Measurements from ENCODE around the gene INSIG1.

INSIG1 gene

GRCh38 chr7:155322530-155322929 is 24.9 kb downstream of the INSIG1 start:
- no peak for TF ChIP-seq ESRRG (CRISPR knock-in tag; IDR thresholded peaks at IDR 0.05)
- no peak for TF ChIP-seq GLIS3 (CRISPR knock-in tag; IDR thresholded peaks at IDR 0.05)
- TF ChIP-seq ZC3H10 (CRISPR knock-in tag; IDR thresholded peaks at IDR 0.05): no peak
- no peak for TF ChIP-seq RARB (CRISPR knock-in tag; IDR thresholded peaks at IDR 0.05)
- no peak for TF ChIP-seq ZFP30 (CRISPR knock-in tag; IDR thresholded peaks at IDR 0.05)
- TF ChIP-seq TCF4 (CRISPR knock-in tag; IDR thresholded peaks at IDR 0.05; ENCODE audit: borderline replicate concordance): no peak
- TF ChIP-seq, protein P1, sequence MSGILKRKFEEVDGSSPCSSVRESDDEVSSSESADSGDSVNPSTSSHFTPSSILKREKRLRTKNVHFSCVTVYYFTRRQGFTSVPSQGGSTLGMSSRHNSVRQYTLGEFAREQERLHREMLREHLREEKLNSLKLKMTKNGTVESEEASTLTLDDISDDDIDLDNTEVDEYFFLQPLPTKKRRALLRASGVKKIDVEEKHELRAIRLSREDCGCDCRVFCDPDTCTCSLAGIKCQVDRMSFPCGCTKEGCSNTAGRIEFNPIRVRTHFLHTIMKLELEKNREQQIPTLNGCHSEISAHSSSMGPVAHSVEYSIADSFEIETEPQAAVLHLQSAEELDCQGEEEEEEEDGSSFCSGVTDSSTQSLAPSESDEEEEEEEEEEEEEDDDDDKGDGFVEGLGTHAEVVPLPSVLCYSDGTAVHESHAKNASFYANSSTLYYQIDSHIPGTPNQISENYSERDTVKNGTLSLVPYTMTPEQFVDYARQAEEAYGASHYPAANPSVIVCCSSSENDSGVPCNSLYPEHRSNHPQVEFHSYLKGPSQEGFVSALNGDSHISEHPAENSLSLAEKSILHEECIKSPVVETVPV (CRISPR knock-in tag; IDR thresholded peaks at IDR 0.05): no peak
- no peak for TF ChIP-seq ZNF8 (CRISPR knock-in tag; IDR thresholded peaks at IDR 0.05)
- no peak for TF ChIP-seq POU6F1 (CRISPR knock-in tag; IDR thresholded peaks at IDR 0.05; ENCODE audit: borderline replicate concordance, low read depth)
- no peak for TF ChIP-seq BACH2 (CRISPR knock-in tag; IDR thresholded peaks at IDR 0.05; ENCODE audit: borderline replicate concordance)
- TF ChIP-seq ISL1 (CRISPR knock-in tag; IDR thresholded peaks at IDR 0.05): no peak
- TF ChIP-seq CSDC2 (CRISPR knock-in tag; IDR thresholded peaks at IDR 0.05): no peak
- TF ChIP-seq SNAI2 (CRISPR knock-in tag; IDR thresholded peaks at IDR 0.05): no peak
- TF ChIP-seq ZFP3 (CRISPR knock-in tag; IDR thresholded peaks at IDR 0.05): no peak
- TF ChIP-seq, protein P2, sequence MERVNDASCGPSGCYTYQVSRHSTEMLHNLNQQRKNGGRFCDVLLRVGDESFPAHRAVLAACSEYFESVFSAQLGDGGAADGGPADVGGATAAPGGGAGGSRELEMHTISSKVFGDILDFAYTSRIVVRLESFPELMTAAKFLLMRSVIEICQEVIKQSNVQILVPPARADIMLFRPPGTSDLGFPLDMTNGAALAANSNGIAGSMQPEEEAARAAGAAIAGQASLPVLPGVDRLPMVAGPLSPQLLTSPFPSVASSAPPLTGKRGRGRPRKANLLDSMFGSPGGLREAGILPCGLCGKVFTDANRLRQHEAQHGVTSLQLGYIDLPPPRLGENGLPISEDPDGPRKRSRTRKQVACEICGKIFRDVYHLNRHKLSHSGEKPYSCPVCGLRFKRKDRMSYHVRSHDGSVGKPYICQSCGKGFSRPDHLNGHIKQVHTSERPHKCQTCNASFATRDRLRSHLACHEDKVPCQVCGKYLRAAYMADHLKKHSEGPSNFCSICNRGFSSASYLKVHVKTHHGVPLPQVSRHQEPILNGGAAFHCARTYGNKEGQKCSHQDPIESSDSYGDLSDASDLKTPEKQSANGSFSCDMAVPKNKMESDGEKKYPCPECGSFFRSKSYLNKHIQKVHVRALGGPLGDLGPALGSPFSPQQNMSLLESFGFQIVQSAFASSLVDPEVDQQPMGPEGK (CRISPR knock-in tag; IDR thresholded peaks at IDR 0.05; ENCODE audit: borderline replicate concordance): no peak
- no peak for TF ChIP-seq TOX (CRISPR knock-in tag; IDR thresholded peaks at IDR 0.05; ENCODE audit: borderline replicate concordance)
- no peak for TF ChIP-seq ZNF565 (CRISPR knock-in tag; conservative IDR thresholded peaks at IDR 0.05; ENCODE audit: low read depth)
- TF ChIP-seq, protein P3, sequence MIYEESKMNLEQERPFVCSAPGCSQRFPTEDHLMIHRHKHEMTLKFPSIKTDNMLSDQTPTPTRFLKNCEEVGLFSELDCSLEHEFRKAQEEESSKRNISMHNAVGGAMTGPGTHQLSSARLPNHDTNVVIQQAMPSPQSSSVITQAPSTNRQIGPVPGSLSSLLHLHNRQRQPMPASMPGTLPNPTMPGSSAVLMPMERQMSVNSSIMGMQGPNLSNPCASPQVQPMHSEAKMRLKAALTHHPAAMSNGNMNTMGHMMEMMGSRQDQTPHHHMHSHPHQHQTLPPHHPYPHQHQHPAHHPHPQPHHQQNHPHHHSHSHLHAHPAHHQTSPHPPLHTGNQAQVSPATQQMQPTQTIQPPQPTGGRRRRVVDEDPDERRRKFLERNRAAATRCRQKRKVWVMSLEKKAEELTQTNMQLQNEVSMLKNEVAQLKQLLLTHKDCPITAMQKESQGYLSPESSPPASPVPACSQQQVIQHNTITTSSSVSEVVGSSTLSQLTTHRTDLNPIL (CRISPR knock-in tag; IDR thresholded peaks at IDR 0.05; ENCODE audit: low read depth): no peak
- ATAC-seq: no peak; the same call in 2 of the 3 replicates

DNA sequence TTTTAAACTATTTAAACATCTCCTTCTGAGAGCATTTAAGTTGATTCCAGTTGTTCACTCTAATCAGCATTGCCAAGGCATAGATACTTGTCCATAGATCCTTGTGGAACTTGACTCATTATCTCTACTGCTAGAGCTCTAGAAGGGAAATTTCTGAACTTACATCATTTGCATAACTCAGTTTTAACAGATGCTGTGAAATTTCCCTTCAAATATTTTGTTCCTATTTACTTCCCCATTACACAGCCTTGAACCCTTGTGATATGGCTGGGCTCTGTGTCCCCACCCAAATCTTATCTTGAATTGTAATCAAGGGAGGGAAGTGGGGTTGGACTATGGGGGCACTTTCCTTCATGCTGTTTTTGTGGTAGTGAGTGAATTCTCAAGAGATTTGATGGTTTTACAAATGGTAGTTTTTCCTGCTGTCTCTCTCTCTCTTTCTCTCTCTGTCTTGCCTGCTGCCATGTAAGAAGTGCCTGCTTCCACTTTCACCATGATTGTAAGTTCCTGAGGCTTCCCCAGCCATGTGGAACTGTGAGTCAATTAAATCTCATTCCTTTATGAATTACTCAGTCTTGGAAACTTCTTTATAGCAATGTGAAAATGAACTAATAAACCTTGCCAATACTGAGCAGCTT is 25.4 kb downstream of the INSIG1 start:
- ATAC-seq: no peak
- TF ChIP-seq RARB (CRISPR knock-in tag; IDR thresholded peaks at IDR 0.05) (no peak), ZFP3 (CRISPR knock-in tag; IDR thresholded peaks at IDR 0.05) (no peak), ARNTL (CRISPR knock-in tag; IDR thresholded peaks at IDR 0.05; ENCODE audit: borderline replicate concordance, low read depth) (no peak), POU6F1 (CRISPR knock-in tag; IDR thresholded peaks at IDR 0.05; ENCODE audit: borderline replicate concordance, low read depth) (no peak), ZNF565 (CRISPR knock-in tag; conservative IDR thresholded peaks at IDR 0.05; ENCODE audit: low read depth) (no peak), TSHZ2 (CRISPR knock-in tag; IDR thresholded peaks at IDR 0.05) (no peak), ZC3H10 (CRISPR knock-in tag; IDR thresholded peaks at IDR 0.05) (no peak), TOX (CRISPR knock-in tag; IDR thresholded peaks at IDR 0.05; ENCODE audit: borderline replicate concordance) (no peak), PPARA (CRISPR knock-in tag; IDR thresholded peaks at IDR 0.05; ENCODE audit: borderline replicate concordance) (no peak), ZNF8 (CRISPR knock-in tag; IDR thresholded peaks at IDR 0.05) (no peak), GLIS3 (CRISPR knock-in tag; IDR thresholded peaks at IDR 0.05) (no peak)
- TF ChIP-seq, protein P2 (CRISPR knock-in tag; IDR thresholded peaks at IDR 0.05; ENCODE audit: borderline replicate concordance): no peak
- TF ChIP-seq, protein P1 (CRISPR knock-in tag; IDR thresholded peaks at IDR 0.05): no peak

All from SK-N-SH treated with all-trans-retinoic acid at 6 μM for 48 hours (cell line).